GM18502 (cell line): ENCODE measurements around the gene NOL12.

Source experiments
- ATAC-seq: cut with Tn5 transposase; IDR thresholded peaks from one replicate; pipeline ENCODE4 v1.9.1; 2021; ENCODE audit warnings: mild to moderate bottlenecking; ENCODE audit not compliant: unreplicated experiment, poor library complexity

NOL12 gene

GRCh38 chr22:37659066-37659896 lies 26.9 kb upstream of the NOL12 start:
- ATAC-seq, result peak; percentile 20

GRCh38 chr22:37659897-37660708 lies 26.0 kb upstream of the NOL12 start:
- ATAC-seq, result no peak

DNA sequence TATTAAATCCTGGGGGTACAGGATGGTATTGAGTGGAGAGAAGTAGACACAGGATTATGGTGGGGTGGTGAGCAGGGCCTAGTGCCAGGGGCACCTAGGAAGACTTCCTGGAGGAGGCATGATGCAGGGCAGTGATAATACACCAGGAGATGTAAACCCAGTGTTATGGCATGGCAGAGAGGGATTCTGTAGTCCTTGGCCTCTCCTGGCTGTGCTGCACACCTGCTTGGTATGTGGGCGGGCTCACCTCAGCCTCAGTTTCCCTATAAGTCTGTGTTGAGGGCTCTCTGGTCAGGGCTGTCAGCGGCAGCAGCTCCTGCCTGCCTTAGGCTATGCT lies 25.5 kb upstream of the NOL12 start:
- ATAC-seq, result no peak

- no peak for ATAC-seq
Observed at GRCh38 chr22:37661160-37661924, 24.8 kb upstream of the NOL12 start.

- no peak for ATAC-seq
Observed at GRCh38 chr22:37662039-37662438, 24.1 kb upstream of the NOL12 start.

GRCh38 chr22:37663521-37664140 lies 22.5 kb upstream of the NOL12 start:
- no peak for ATAC-seq

DNA sequence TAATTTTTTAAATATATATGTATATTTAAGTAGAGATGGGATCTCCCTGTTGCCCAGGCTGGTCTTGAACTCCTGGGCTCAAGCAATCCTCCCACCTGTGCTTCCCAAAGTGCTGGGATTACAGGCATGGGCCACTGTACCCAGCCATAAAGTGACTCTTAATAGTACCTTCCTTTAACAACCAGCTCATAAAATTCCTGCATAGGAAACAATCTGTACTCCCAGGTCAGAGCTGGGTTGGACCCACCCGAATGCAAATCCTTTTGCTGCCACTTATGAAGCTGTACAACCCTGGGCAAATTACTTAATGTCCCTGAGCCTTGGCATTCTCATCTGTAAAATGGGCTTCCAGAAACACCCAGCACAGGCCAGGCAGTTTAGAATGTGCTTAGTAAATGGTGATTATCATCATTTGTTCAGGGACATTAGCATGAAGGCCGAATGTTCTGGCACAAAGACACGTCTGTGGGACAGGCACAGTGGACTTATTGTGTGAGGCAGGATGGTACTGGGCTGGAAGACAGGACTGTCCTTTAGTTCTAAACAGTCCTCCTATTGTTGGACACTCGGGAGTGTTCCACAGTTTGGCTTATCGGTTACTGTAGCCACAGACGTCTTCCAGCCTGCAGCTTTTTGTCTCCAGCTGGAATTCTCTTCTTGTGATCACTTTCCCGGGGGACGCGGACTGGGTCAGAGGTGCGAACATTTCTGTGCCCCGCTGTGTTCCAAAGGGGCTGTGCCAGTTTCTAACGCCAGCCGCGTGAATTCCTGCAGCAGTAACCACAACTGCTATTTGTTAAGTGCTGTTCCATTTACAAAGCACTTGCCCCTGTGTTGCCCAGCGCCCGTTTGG lies 21.7 kb upstream of the NOL12 start:
- no peak for ATAC-seq

- ATAC-seq, result no peak
Observed at GRCh38 chr22:37665487-37665886, 20.7 kb upstream of the NOL12 start.

- ATAC-seq, result no peak
Observed at GRCh38 chr22:37669586-37669985, 16.6 kb upstream of the NOL12 start.

DNA sequence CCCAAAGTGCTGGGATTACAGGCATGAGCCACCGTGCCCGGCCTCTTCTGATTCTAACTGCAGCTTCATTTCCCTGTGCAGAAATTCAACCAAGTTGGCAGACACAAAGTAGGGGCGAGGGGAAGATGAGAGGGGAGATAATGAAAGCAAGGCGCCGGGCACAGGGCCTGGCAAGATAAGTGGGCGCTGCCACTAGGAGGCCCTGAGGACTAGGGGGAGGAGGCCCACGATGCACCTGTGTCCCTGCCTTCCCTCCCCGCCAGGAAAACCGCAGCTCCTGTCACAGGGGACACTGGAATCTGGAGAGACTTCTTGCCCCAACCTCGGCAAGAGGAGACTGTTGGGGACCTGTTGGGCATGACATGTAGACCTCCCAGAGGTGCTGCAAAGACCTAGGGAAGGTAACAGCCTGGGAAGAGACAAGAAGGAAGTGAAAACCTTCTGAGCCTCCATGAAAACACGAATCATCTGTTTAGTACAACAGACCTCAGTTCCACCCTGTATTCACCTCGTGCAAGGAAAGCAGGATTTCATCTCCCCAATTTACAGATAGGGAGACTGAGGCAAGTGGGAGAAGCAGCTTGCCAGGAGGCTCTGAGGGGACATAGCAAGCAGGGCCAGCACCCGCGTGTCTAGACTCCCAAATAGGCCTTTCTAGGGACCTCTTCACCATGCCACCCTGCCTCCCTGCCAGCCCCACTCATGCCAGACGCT lies 13.8 kb upstream of the NOL12 start:
- ATAC-seq, result no peak

DNA sequence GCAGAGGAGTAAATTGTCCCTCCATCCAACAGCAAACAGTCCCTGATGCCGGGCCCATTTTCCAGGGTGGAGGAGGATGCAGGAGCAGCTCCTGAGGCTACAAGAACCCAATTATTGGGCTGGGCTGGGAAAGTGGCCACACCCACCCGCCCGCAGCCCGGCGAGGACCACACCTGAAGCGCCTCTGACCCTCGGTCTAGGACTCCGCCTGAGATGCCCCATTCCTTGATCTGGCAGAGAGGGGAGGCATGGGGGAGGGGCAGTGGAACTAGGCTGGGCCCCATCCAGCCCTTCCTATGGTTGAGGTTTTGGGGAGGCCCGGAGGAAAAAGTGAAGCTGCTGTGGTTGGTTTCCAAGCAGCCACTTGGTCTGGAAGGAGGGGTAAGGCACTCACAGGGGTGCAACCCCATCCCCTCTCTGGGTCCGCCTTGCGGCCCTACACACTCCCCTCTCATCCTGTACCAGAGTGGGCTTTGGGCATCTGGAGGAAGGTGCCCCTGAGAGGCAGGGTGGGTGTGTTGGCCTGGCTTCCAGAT lies 13.2 kb upstream of the NOL12 start:
- no peak for ATAC-seq

GRCh38 chr22:37674248-37674647 lies 11.9 kb upstream of the NOL12 start:
- no peak for ATAC-seq

- ATAC-seq, result peak; percentile 52
Observed at GRCh38 chr22:37674951-37675929, 10.9 kb upstream of the NOL12 start, which contains the start of gene LGALS1. Gene LGALS1, plus strand, starts transcription at chr22:37675636. Its CDS starts 67 bp downstream, at chr22:37675703.

GRCh38 chr22:37675930-37676735 lies 10.0 kb upstream of the NOL12 start:
- no peak for ATAC-seq

DNA sequence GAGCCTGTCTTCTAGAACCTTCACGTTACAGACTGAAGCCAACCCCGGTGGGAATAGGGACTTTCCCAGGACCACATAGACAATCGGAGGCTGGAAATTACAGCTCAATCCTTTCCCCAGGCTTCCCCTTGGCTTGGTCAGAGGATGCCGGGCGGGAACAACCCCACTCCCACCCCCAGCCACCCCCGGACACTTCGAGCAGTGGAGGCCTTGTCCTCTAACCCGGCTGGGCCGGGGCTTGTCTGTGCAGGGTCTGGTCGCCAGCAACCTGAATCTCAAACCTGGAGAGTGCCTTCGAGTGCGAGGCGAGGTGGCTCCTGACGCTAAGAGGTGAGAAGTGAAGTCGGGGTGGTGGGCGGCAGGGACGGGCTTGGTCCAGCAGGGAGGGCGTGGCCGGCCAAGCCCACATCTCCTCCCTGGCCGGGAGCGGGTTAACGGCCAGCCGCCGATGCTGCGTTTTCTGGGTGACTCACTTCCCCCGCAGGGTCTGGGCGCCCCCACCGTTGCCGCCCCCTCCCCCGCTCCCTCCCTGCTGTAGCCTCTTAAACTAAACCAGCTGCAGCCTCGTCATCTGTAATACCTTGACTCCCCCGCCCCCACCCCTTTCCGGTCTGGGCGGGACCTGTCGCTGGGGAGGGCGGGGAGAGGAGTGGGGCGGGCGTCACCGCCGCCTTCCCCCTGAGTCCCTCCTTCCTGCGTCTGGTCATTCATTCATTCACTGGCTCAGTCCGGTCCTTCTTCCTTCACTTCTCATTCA lies 9.2 kb upstream of the NOL12 start:
- peak; percentile 47 for ATAC-seq

GRCh38 chr22:37677493-37677974 lies 8.6 kb upstream of the NOL12 start:
- peak; percentile 2 for ATAC-seq
